Measurements from ENCODE around the gene BANP.

DNA sequence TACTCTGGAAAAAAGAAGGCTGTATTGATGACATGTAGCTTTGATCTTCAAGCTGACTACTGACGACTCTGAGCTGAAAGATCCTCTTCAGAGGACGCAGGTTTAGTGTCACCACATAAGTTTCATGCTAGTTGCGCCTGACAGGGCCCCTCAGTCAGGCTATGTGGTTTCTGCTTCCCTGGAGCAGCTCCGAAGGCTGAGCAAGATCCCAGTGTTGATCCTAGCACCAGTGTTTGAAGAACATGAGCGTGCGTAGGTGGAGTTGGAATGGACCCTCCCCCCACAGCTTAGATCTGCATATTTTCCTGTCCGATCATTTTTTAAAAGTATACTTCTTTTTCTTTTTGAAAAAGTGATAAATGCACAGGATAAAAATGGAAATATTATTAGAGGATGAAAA, 17.3 kb downstream of the BANP start:
- TF ChIP-seq, protein P1, sequence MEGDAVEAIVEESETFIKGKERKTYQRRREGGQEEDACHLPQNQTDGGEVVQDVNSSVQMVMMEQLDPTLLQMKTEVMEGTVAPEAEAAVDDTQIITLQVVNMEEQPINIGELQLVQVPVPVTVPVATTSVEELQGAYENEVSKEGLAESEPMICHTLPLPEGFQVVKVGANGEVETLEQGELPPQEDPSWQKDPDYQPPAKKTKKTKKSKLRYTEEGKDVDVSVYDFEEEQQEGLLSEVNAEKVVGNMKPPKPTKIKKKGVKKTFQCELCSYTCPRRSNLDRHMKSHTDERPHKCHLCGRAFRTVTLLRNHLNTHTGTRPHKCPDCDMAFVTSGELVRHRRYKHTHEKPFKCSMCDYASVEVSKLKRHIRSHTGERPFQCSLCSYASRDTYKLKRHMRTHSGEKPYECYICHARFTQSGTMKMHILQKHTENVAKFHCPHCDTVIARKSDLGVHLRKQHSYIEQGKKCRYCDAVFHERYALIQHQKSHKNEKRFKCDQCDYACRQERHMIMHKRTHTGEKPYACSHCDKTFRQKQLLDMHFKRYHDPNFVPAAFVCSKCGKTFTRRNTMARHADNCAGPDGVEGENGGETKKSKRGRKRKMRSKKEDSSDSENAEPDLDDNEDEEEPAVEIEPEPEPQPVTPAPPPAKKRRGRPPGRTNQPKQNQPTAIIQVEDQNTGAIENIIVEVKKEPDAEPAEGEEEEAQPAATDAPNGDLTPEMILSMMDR (IDR thresholded peaks at IDR 0.05): no peak
- TF ChIP-seq POLR2A (IDR thresholded peaks at IDR 0.05): no peak
